ENCODE data around the gene FAM184B.

DNA sequence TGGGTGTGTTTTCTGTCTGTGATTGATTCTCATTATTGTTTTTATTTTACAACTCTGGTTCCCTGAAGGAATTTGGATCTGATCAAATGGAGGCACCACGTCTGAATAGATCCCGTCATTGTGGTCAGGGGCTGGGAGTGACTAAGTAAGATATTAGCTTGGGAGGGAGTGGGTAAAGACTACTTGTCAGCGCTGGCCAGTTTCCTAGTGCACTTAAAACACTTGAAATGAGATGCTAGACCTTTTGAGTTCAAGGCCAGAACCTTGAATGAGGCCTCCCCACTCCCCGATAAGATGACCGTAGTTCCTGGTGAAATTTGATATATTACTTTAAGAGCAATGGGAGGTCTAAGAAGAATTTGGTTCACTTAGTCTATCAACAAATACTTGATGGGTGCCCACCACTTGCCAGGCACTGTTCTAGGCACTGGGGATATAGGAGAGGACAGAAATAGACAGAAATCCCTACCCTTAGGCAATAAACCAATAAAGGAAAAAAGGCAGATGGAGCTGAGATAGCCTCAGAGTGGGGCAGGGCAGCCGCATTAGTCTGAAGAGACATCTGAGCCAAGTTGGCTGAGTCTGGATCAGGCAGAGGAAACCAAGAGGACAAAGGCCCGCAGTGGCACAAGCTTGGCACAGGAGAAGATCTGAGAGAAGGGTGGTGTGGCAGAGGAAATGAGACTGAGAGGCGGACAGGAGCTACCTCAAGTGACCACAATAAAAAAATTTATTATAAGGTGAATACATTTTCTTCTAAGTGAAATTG lies 11.8 kb downstream of the FAM184B start:
- TF ChIP-seq ZNF184 (tag by site-specific recombination; IDR thresholded peaks at IDR 0.05), result no peak
- TF ChIP-seq GLIS2 (tag by site-specific recombination; IDR thresholded peaks at IDR 0.05), result no peak
- TF ChIP-seq, protein P1, sequence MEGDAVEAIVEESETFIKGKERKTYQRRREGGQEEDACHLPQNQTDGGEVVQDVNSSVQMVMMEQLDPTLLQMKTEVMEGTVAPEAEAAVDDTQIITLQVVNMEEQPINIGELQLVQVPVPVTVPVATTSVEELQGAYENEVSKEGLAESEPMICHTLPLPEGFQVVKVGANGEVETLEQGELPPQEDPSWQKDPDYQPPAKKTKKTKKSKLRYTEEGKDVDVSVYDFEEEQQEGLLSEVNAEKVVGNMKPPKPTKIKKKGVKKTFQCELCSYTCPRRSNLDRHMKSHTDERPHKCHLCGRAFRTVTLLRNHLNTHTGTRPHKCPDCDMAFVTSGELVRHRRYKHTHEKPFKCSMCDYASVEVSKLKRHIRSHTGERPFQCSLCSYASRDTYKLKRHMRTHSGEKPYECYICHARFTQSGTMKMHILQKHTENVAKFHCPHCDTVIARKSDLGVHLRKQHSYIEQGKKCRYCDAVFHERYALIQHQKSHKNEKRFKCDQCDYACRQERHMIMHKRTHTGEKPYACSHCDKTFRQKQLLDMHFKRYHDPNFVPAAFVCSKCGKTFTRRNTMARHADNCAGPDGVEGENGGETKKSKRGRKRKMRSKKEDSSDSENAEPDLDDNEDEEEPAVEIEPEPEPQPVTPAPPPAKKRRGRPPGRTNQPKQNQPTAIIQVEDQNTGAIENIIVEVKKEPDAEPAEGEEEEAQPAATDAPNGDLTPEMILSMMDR (tag by site-specific recombination; IDR thresholded peaks at IDR 0.05), result no peak
- TF ChIP-seq ZNF423 (tag by site-specific recombination; IDR thresholded peaks at IDR 0.05), result no peak
- TF ChIP-seq KLF16 (tag by site-specific recombination; IDR thresholded peaks at IDR 0.05), result no peak
